Lower leg skin (tissue), 4 donors: ENCODE data around the gene PPIP5K2. TPM values are rescaled to one million over a fixed set of nuclear protein-coding genes. Genes with fewer than 3 reads are reported as not detected.

Experiments used
- DNase-seq, 2 donors: peaks; one replicate each; pipeline ENCODE4 v3.0.0-alpha.2; 2019; ENCODE audit warnings: low spot score in 2 of 2
- H3K4me3 ChIP-seq: fragments of 200-600 bp; sonication (generic); 2 replicates; pipeline ENCODE4 v1.5.1; 2017; ENCODE audit warnings: mild to moderate bottlenecking, low read depth; ENCODE audit not compliant: poor library complexity, severe bottlenecking
- CTCF ChIP-seq, 3 donors: fragments of 450-650 bp; IDR thresholded peaks; one replicate each; pipeline ENCODE4 v1.5.1; 2016; ENCODE audit warnings: antibody characterized with exemption in 3 of 3, mild to moderate bottlenecking in 3 of 3, moderate library complexity in 2 of 3
- POLR2A ChIP-seq, 2 donors: fragments of 450-650 bp; IDR thresholded peaks; one replicate each; pipeline ENCODE4 v1.6.1; 2016 to 2017; ENCODE audit warnings: antibody characterized with exemption in 2 of 2, mild to moderate bottlenecking in 1 of 2, moderate library complexity in 1 of 2
- WGBS, 2 donors: methylation state at CpG; one replicate each; pipeline ENCODE4 v1.1.5; 2018; 5-methylcytosine and 5-hydroxymethylcytosine counted together
- intact Hi-C: fragments of 100-400 bp; cut with DNase I; formaldehyde crosslinking; loops from one replicate; pipeline ENCODE4 v1.15.0; 2023; ENCODE audit warnings: low total_unique reads
- total RNA-seq, 4 donors: library from RNA; depleted of rRNA; stranded (reverse); fragments of >200 nt; gene quantifications; one replicate each; pipeline ENCODE4 v1.1.0, GENCODE V29; 2016

Gene PPIP5K2
- total RNA-seq, 4 donors from 2014 or later: 14.2 to 36.7 (median 20.1) TPM

GRCh38 chr5:103260951-103261350 is 140.8 kb downstream of the PPIP5K2 start:
- 41 to 49% methylated on average over 3 of the region's 3 CpGs for WGBS, 2 donors
- DNase-seq: no peak
- intact Hi-C loops: no loop called here
- H3K4me3 ChIP-seq: no peak overlapping the region
- TF ChIP-seq CTCF (IDR thresholded peaks at IDR 0.05) (no peak), POLR2A (IDR thresholded peaks at IDR 0.05) (no peak)

Other genes with a start within 250 kb of the PPIP5K2 start
- 1 to 10 TPM; 1.3 to 5.0 (median 4.1) TPM for gene GIN1, start 163 bp upstream of the PPIP5K2 start, total RNA-seq
- 1 to 10 TPM; 5.7 to 8.2 (median 6.4) TPM for gene MACIR, start 138.5 kb downstream of the PPIP5K2 start, total RNA-seq